DOHH2 (cell line): ENCODE results near the gene HEATR9.

Experiments used
- H3F3A ChIP-seq: fragments of 200-600 bp; sonication (generic), shearing (Covaris generic); 2 replicates; pipeline ENCODE4 v1.6.0; 2016; ENCODE audit warnings: antibody characterized with exemption, mild to moderate bottlenecking; ENCODE audit not compliant: control insufficient read depth, insufficient read depth
- H3K27ac ChIP-seq: fragments of 200-600 bp; sonication (generic); 2 replicates; pipeline ENCODE4 v1.5.1; 2014; ENCODE audit warnings: low read depth, mild to moderate bottlenecking, low read length, moderate library complexity
- H3K27me3 ChIP-seq: fragments of 200-600 bp; sonication (generic); 2 replicates; pipeline ENCODE4 v1.6.1; 2014; ENCODE audit warnings: mild to moderate bottlenecking, low read length, mixed read lengths; ENCODE audit not compliant: control insufficient read depth
- H3K36me3 ChIP-seq: fragments of 200-600 bp; sonication (generic); 2 replicates; pipeline ENCODE4 v1.6.1; 2014; ENCODE audit warnings: mild to moderate bottlenecking, low read length, moderate library complexity, mixed read lengths; ENCODE audit not compliant: control insufficient read depth
- H3K4me1 ChIP-seq: fragments of 200-600 bp; sonication (generic); 2 replicates; pipeline ENCODE4 v1.6.1; 2014; ENCODE audit warnings: mild to moderate bottlenecking, low read length, mixed read lengths; ENCODE audit not compliant: control insufficient read depth
- H3K4me2 ChIP-seq: fragments of 200-600 bp; sonication (generic); 2 replicates; pipeline ENCODE4 v1.6.0; 2014; ENCODE audit warnings: mild to moderate bottlenecking, low read length, moderate library complexity
- H3K4me3 ChIP-seq: fragments of 200-600 bp; sonication (generic); 2 replicates; pipeline ENCODE4 v1.5.1; 2014; ENCODE audit warnings: mild to moderate bottlenecking, low read length, mixed read lengths
- H3K79me2 ChIP-seq: fragments of 200-600 bp; sonication (generic); 2 replicates; pipeline ENCODE4 v1.6.1; 2014; ENCODE audit warnings: mild to moderate bottlenecking, low read length, mixed read lengths; ENCODE audit not compliant: control insufficient read depth
- H3K9me2 ChIP-seq: fragments of 200-600 bp; sonication (generic); replicated peaks from 2 replicates; pipeline ENCODE4 v1.6.1; 2014; ENCODE audit warnings: mild to moderate bottlenecking, low read length, mixed read lengths; ENCODE audit not compliant: control insufficient read depth
- H3K9me3 ChIP-seq: fragments of 200-600 bp; sonication (generic); 2 replicates; pipeline ENCODE4 v1.6.1; 2014; ENCODE audit warnings: antibody characterized with exemption, low read length, mixed read lengths; ENCODE audit not compliant: control insufficient read depth, insufficient read depth
- H4K20me1 ChIP-seq: fragments of 200-600 bp; sonication (generic); 2 replicates; pipeline ENCODE4 v1.6.0; 2014; ENCODE audit warnings: low read depth, mild to moderate bottlenecking, antibody characterized with exemption, low read length, moderate library complexity; ENCODE audit not compliant: control insufficient read depth, insufficient read depth
- EZH2phosphoT487 ChIP-seq: fragments of 200-600 bp; sonication (generic); IDR thresholded peaks from 2 replicates; pipeline ENCODE4 v1.6.1; 2017; ENCODE audit warnings: borderline replicate concordance, mild to moderate bottlenecking, antibody characterized with exemption, low read length, moderate library complexity, mixed read lengths
- TF ChIP-seq, protein P1 (sequence below): fragments of 200-600 bp; sonication (generic); IDR thresholded peaks from one replicate; pipeline ENCODE4 v1.5.1; 2014; ENCODE audit warnings: antibody characterized with exemption, mild to moderate bottlenecking, low read depth, low read length; ENCODE audit not compliant: poor library complexity, severe bottlenecking

HEATR9 gene

DNA sequence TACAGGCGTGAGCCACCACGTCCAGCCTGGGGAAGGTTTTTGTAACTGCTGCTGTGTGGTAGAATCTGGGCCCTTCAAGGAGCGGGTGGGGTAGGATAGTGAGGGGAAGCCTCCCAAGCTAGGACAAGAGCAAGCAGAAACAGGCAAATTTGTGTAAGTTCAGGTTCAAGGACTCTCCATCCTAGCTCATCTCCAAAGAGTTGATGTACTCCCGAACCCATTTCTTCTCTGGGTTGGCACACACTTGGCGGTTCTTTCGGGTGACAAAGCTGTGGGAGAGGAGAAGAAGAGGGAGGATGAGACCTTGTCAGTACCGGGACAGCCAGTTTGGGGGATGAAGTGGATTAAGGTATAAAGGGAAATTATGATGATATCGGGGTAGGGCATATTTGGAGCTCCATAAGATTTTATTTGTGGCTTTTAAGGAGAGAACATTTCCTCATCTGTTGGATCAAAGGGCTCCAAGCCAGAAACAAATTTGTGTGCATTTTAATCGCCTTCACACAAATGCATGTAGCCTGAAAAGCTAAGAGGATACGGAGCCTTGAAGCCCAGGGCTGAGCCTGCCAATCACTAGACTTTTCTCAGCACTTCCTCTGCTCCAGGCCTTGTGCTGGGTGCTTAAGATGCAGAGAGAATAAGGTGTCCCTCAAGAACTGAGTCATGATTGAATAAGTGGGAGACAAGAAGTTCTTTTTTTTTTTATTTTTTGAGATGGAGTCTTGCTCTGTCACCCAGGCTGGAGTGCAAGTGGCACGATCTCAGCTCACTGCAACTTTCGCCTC lies 3.7 kb upstream of the HEATR9 start:
- H3K4me1 ChIP-seq: no peaks in the 10 kb centered on the region
- no peak for TF ChIP-seq EZH2phosphoT487
- TF ChIP-seq, protein P1, sequence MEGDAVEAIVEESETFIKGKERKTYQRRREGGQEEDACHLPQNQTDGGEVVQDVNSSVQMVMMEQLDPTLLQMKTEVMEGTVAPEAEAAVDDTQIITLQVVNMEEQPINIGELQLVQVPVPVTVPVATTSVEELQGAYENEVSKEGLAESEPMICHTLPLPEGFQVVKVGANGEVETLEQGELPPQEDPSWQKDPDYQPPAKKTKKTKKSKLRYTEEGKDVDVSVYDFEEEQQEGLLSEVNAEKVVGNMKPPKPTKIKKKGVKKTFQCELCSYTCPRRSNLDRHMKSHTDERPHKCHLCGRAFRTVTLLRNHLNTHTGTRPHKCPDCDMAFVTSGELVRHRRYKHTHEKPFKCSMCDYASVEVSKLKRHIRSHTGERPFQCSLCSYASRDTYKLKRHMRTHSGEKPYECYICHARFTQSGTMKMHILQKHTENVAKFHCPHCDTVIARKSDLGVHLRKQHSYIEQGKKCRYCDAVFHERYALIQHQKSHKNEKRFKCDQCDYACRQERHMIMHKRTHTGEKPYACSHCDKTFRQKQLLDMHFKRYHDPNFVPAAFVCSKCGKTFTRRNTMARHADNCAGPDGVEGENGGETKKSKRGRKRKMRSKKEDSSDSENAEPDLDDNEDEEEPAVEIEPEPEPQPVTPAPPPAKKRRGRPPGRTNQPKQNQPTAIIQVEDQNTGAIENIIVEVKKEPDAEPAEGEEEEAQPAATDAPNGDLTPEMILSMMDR: no peak
- no peak overlapping the region for H3K4me2 ChIP-seq

GRCh38 chr17:35870906-35871819 lies 2.5 kb upstream of the HEATR9 start:
- Histone ChIP-seq H3K9me2 (no peaks in the 10 kb centered on the region), H3K9me3 (no peaks in the 10 kb centered on the region), H3K4me1 (no peaks in the 10 kb centered on the region), H3K4me2 (no peak overlapping the region), H3F3A (no peaks in the 10 kb centered on the region), H3K27me3 (no peaks in the 10 kb centered on the region), H3K27ac (no peak overlapping the region), H3K36me3 (no peaks in the 10 kb centered on the region), H4K20me1 (no peaks in the 10 kb centered on the region), H3K4me3 (no peak overlapping the region), H3K79me2 (no peaks in the 10 kb centered on the region)
- TF ChIP-seq, protein P1: no peak
- TF ChIP-seq EZH2phosphoT487: no peak

More for the DNA sequence above, 3.7 kb upstream of the HEATR9 start:
- Histone ChIP-seq H3K27ac (no peak overlapping the region), H3K79me2 (no peaks in the 10 kb centered on the region), H3F3A (no peaks in the 10 kb centered on the region), H3K4me3 (no peak overlapping the region), H3K9me3 (no peaks in the 10 kb centered on the region), H3K9me2 (no peaks in the 10 kb centered on the region), H4K20me1 (no peaks in the 10 kb centered on the region), H3K27me3 (peaks cover 3% of the 10 kb centered on the region; the same call in 1 of the 2 replicates), H3K36me3 (no peaks in the 10 kb centered on the region)

- Histone ChIP-seq H3K4me1 (no peaks in the 10 kb centered on the region), H3K4me3 (no peak overlapping the region), H3K27ac (no peak overlapping the region), H4K20me1 (no peaks in the 10 kb centered on the region), H3K9me2 (no peaks in the 10 kb centered on the region), H3K9me3 (no peaks in the 10 kb centered on the region), H3K79me2 (no peaks in the 10 kb centered on the region), H3K4me2 (no peak overlapping the region), H3K36me3 (no peaks in the 10 kb centered on the region), H3F3A (no peaks in the 10 kb centered on the region), H3K27me3 (no peaks in the 10 kb centered on the region)
- TF ChIP-seq EZH2phosphoT487: no peak
- TF ChIP-seq, protein P1: no peak
Observed at GRCh38 chr17:35867574-35867973, 1.1 kb downstream of the HEATR9 start.
